Measurements from ENCODE around the gene KCTD17. TPM values are rescaled to one million over a fixed set of nuclear protein-coding genes. Genes with fewer than 3 reads are reported as not detected.

Gene KCTD17
- total RNA-seq, 1 donor from 2014 or later = 8.9 TPM

DNA sequence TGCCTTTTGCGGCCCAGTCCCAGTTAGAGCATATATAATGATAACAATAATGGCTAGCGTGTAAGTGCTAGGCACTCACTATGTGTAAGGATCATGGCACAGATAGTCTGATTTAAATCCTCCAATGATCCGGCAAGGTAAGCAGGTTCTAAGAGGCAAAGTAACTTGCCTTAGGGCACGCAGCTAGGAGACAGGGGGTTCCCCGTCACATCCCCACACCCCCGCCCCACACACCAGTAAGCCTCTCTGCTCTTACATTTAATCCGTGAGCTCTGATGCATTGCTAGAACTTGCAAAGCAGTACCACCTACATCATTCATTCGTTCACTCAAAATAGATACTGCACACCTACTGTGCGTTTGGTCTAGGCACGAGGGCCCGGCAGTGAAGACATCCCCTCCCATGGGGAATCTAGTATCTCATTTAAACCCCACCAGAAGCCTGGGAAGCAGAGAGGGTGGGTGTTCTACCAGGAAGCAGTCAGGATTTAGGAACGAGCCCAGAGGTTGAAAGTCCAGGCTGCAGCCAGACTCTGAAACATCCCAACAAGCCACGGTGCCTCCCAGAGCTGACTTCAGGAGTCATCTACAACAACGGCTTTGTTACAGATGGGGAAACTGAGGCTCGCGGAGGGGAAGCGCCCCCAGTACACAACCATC lies 37.3 kb downstream of the KCTD17 start:
- intact Hi-C loops (cut with DNase I) = no loop called here
- ATAC-seq (ENCODE audit: poor library complexity) = no peak
- no peak for DNase-seq

DNA sequence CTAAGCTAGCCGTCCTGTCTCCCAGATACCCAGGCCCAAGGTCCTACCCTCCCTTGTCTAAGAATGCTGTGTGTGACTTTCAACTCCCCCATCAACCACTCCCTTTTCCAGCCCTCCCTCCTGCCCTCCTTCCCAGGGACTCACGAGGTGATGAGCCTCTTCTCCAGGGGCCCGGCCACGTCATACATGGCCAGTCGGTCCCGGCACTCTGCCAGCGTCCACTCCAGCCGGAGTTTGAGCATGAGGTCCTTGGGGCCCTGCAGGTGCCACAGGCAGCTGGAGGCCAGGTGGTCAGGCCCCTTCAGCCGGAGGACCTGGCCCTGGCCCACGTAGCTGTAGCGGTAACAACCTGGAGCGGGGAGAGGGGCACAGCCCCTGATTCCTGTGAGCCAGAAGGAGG lies 37.9 kb downstream of the KCTD17 start:
- ATAC-seq (ENCODE audit: poor library complexity) (no peak), DNase-seq (no peak)
- intact Hi-C loops (cut with DNase I) = no loop called here

DNA sequence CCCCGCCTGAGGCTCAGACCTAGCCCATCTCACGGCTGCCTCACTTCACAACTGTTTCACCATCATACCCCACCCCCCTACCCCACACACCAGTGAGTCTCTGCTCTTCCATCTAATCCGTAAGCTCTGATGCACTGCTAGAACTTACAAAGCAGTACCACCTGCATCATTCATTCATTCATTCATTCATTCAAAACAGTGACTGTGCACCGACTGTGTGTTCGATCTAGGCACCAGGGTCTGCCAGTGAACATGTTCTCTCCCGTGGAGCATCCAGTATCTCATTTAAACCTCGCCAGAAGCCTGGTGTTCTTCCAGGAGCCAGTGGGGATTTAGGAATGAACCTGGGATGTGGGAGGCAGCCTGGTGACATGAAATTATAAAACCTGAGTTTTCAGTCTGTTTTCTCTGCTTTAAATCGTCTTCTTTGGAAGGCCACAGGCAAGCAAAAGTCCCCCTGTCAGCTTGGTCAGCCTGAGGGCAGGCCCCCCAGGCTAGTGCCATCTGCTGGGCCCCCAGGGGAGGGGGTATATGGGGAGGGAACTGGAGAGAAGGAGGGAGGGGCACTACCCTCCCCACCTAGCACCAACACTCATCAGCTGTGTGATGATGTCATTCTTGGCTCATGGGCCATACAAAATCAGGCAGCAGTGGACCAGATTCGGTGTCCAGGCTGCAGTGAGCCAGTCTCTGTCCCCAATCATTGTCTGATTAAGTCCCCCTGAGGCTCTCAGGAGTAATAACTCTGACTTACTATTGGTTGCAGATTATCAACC lies 39.6 kb downstream of the KCTD17 start:
- DNase-seq (no peak), ATAC-seq (ENCODE audit: poor library complexity) (no peak)
- intact Hi-C loops (cut with DNase I) = no loop called here

DNA sequence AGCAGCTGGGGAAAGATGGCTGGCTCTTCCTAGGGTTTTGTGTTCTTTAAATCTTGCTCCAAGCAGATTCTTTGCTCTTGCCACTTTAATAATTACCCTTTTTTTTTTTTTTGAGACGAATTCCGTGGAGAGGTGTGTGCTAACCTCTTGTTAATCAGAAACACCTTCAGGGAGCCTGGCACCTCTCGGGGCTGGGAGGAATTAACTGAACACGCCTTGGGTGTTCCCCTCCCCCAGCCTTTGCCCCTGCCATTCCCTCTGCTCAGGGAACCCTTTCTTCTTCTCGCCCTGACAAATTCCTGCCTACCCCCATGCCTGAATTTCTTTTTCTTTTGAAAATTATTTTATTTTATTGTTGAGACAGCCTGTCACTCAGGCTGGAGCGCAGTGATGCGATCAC lies 40.5 kb downstream of the KCTD17 start:
- intact Hi-C loops (cut with DNase I) = no loop called here
- DNase-seq = no peak
- ATAC-seq (ENCODE audit: poor library complexity) = no peak

DNA sequence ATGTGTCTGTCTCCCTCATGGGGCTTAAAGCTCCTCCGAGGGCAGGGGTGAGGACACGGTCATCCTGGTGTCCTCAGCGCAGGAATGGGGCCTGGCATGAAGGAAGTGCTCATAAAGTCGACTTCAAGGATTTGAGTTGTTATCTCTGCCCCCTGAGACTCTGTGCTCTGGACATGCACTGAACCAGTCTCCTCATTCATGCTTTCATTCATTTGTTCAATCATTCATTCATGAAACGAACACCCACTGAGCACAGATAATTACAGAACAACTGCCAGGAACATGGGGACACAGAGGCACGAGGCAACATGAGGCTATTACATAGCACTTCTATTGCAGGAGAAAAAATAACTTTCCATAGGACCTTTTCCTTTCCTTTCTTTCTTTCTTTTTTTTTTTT lies 41.5 kb downstream of the KCTD17 start:
- ATAC-seq (ENCODE audit: poor library complexity) (no peak), DNase-seq (no peak)
- intact Hi-C loops (cut with DNase I) = no loop called here

DNA sequence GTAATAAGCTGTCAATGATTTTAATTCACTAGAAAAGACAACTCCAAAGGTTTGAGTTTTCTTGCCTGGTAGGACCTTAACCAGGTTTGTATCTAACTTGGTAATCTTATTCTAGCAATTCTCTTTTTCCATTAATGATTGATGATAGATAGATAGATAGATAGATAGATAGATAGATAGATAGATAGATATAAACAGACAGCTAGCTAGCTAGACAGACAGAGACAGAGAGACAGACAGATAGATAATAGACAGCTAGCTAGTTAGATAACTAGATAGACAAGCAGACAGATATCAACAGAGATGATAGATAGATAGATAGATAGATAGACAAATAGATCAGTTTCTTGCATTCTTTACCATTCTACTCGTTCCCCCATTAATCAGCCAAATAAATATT lies 42.7 kb downstream of the KCTD17 start:
- no peak for DNase-seq

DNA sequence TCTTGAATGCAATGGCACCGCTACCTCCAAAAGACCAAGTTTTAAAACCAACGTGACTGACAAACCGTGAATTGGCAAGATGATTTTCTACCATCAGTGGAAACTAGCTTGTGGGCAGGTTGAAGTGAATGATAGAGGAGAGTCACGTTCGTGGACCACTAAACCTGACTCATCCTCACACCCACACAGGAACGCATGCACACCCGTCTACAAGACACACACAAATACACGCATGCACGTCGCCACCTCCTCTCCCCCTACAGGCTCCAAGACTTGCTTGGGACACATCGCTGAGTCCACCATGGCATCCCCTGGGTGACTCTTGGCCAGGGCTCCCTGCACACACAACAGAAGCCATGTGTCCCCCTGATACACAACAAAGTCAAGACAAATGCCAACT lies 43.6 kb downstream of the KCTD17 start:
- ATAC-seq (ENCODE audit: poor library complexity) (no peak), DNase-seq (no peak)
- intact Hi-C loops (cut with DNase I) = no loop called here

More for the DNA sequence above, 42.7 kb downstream of the KCTD17 start:
- intact Hi-C loops (cut with DNase I) = no loop called here
- no peak for ATAC-seq (ENCODE audit: poor library complexity)

DNA sequence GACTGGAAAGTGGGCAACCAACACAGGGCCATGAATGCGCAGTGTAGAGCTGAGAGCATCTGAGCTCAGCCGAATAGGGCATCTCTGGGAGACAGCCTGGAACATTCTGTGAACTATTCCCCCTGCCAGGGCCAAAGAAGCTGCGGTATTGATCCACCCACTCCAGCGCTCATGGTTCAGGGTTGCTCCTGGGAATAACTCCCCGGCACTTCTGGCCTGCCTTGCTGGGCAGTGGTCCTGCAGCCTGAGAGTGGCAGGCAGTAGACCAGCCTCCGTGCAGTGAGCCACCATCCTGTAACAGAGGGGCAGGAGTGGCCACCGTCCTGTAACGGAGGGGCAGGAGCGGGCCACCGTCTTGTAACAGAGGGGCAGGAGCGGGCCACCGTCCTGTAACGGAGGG lies 45.8 kb downstream of the KCTD17 start:
- ATAC-seq (ENCODE audit: poor library complexity) (no peak), DNase-seq (no peak)
- intact Hi-C loops (cut with DNase I) = no loop called here

DNA sequence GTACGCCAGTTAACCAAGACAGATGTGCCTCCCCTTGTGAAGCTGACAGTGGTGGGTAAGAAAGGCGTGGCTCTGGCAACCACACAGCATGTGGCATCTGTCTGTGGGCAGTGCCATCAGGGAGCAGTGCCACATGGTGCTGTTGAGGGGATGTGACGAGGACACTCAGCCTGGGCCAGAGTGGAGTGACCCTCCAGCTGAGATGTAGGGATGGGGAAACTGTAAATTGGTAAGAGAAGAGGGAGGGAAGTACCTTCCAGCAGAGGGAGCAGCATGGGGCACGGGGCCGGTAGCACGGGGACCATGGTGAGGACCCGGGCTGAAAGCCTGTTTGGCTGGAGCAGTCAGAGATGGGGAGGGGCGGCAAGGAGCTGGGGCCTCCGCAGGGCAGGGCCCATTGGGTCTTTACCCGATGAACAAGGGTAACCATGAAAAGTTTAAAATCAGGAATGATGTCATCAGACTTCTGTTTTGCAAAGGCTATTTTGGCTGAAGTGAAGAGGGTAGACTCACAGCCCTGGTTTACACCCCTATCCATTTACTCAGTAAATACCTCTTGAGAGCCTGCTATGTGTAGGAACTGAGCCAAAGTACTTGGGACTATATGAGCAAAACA lies 47.5 kb downstream of the KCTD17 start:
- ATAC-seq (ENCODE audit: poor library complexity) = peak; percentile 12
- DNase-seq = no peak
- intact Hi-C loops (cut with DNase I) = no loop called here

DNA sequence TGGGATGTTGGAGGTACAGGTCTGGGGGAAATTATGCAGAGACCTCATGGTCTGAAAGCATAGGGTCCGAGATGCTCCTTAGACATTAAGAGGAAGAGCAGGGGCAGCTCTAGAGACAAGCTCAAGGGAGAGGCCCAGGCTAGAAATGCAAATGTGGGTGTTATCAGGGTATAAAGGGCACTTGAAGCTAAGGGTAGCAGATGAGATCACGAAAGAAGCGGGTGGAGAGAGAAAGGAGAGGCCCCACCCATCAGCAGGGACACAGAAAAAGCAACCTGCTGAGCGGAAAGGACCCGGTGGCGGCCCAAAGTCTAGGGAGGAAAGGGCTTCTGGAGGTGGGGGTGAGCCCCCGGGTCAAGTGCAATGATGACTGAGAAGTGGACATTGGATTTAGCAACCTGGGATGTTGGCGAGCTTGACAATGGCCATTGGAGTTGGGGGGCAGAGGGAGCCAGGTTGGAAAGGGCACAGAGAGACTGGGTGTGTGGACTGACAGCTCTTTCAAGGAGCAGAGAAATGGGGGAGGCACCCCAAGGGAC lies 49.1 kb downstream of the KCTD17 start:
- no peak for DNase-seq
- no peak for ATAC-seq (ENCODE audit: poor library complexity)
- intact Hi-C loops (cut with DNase I) = no loop called here

DNA sequence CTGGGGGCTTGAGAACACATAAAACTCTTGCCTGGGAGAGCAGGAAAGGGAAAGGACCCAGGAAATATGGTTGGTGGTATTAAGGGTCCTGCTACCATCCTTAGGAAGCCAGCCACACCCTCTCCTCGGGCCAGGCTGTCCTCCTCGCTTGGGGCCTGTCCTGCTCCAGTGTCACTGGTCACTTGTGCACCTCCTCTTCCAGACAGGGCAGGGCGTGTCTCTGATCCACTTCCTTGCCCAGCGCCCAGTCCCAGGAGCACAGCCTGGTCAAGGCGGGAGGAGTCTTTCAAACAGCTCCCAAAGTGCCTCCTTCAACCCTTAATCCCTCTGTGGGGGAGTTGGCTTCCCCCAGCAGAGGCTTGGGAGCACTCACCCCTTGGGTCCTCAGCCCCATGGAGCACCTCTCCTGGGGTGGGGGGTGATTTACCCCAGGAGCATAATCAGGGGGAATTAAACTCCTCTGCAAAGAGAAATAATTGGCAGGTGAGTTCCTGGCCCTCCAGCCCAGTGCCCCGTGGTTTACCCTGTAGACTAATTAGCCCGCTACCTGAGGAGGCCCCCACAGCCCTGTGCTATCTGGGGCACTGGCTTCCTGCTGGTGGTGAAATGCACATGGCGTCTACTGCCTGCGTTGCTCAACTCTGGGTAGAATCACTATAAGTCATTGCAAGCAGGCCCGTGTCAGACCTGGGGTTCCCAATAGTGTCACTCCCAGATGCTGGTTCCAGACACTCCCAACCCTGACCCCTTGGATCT lies 49.9 kb downstream of the KCTD17 start:
- intact Hi-C loops (cut with DNase I) = no loop called here
- ATAC-seq (ENCODE audit: poor library complexity) (no peak), DNase-seq (no peak)

DNA sequence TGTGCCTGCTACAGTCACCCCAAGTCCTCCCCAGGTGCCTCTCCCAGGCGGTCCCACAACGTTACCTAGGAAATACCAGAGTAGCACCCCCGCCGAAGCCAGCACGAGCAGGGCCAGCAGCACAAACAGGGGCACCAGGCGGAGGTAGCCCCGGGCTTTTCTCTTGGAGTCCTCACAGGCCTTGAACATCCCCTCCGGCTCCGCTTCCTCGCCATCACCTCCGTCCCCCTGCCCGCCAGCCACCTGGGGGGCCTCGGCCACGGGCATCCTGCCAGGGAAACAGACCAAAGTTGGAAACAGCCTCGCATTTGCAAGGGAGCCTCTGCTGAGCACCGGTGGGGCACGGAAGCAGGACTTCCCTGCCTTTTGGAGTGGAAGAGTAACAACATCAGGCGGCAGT lies 51.6 kb downstream of the KCTD17 start:
- intact Hi-C loops (cut with DNase I) = no loop called here
- DNase-seq (no peak), ATAC-seq (ENCODE audit: poor library complexity) (no peak)

DNA sequence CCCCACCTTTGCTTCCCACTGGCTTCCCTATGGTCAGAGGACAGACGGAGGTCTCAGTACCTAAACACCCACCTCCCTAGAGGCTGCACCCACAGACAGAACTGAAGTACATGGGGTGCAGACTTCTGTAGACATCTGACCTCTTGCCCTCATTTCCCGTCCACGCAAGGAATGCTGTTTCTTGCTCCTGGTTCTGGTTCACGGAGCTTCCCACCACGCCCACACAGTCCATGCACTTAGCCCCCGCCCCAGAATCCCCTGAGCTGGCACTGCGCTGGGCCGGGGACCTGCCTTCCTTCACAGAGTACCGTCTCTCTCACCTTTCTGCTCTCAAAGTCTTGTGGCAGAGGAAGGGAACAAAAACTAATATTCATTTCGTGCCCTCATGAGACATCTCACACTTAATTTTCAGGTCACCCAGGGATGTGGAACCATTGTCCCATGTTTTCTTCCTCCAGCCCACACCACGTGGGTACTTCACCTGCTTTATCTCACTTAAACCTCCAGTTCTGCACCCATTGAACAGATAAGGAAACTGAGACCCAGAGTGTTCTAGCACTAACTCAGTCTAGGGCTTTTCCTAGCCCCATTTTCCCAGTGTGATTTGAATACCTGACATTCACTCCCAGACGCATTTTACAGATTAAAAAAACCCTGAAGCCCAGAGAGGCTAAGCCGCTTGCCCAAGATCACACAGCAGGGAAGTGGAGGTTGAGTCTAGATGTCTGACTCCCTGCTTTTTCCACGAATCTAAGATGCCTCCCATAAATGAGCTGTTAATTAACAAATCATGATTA lies 52.3 kb downstream of the KCTD17 start:
- DNase-seq (no peak), ATAC-seq (ENCODE audit: poor library complexity) (no peak)
- intact Hi-C loops (cut with DNase I) = no loop called here

DNA sequence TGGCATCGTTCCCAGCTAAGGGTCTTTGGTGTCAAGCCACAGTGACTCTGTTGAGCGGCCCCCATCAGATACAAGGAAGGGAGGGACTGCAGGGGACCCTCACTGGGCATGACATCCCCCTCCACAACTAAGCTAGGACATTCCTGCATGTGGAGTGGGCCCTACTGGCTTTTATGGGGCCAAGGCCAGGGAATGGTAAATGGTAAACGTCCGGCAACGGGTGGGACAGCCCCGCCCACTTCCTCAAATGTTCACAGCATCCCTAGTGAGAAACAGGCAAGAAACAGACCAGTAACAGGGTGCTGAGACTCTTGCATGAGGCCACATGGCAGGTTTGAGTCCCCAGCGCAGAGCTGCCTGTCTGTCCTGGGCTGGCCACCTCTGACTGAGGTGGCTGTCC lies 53.6 kb downstream of the KCTD17 start:
- DNase-seq (no peak), ATAC-seq (ENCODE audit: poor library complexity) (no peak)
- intact Hi-C loops (cut with DNase I) = no loop called here

DNA sequence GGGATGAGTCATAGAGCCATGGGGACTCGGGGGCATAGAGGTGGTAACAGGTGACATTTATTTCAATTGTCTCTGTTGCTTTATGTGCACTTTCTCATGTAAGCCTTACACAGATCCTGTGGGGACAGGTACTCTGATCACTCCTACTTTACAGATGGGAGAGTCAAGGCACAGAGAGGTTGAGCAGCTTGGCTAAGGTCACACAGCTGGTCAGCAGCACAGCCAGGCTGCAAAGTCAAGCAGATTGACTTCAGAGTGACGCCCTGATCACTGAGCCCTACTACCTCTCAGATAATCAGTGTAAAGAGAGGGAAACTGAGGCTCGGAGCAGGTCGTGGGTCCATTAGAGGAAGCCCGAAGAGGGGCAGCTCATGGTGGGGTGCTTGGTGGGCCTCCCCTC lies 54.4 kb downstream of the KCTD17 start:
- intact Hi-C loops (cut with DNase I) = no loop called here
- DNase-seq (no peak), ATAC-seq (ENCODE audit: poor library complexity) (no peak)

DNA sequence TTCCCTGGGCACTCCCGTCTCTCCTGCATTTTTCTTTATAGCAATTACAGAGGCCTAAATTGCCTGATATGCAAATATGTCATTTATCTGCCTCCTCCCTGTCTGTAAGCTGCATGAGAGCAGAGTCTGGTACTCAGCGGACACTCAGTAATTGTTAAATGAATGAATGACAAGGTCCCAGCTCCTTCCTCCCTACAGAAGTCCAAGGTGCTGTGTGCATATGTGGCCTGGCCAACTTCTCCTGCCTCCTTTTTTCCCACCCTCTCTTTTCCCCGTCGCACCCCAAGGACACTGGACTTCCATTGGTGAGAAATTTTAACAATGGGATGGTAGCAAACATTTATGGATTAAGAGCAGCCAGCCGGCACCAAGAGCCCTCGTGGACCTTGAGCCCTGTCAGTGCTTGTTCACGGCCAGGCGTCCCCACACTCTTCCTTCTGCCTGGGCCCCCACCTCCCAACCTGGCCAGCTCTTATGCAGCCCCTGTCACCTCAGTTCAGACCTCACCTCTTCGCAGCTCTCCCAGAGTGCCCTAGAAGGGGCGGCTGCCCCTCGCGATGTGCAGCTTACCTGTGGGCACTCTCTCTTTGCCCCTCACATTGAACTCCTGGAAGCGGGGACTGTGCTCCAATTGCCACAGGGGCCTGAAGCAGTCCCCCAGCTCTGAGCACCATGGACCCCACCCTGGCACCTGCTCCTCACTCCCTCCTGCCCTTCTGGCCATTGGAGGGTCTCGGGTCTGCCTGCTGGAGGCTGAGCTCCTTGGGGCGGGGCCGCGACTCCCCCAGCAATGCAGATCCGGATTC lies 56.5 kb downstream of the KCTD17 start:
- intact Hi-C loops (cut with DNase I) = no loop called here
- no peak for ATAC-seq (ENCODE audit: poor library complexity)
- no peak for DNase-seq

DNA sequence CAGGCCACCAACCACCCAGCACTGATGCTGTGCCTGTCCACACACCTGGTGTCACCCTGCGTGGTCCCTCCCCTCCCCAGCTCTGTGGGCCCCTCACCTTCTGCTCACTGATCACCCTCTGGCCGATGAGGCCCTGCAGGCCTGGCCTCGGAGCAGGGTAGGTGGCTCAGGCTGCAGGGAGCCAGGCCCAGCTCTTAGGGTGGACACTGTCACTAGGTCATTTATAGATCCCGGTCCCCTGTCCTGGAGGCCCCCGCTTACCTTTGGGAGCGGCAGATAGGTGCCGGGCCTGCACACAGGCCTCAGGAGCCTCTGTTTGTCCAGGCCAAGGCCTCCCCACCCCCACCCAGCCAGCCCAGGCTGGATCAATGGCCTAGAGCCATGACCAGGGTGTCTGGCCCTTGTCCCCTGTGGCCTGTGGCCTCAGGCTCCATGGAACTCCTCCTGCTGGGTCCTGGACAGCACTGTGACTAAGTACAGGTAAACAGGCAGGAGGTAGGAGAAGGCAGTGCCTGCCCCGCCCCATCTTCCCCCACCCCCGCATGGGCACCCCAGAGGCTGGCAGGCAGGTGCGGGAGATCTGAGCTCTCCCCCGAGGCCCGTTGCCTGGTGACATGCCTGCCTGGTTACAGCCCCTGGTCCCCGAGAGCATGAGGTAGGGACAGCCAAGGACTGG lies 57.8 kb downstream of the KCTD17 start, which contains the start of gene TMPRSS6:
Gene TMPRSS6 (minus strand): TSS at position 472 of the 676 bp plus-strand sequence. CDS start 6,296 bp downstream, outside the sequence.
- ATAC-seq (ENCODE audit: poor library complexity) (no peak), DNase-seq (no peak)
- intact Hi-C loops (cut with DNase I) = no loop called here
